Activated CD8-positive, alpha-beta memory T cell treated with anti-CD3 and anti-CD28 coated beads, Interleukin-2, amount 50 U/mL, for 4 hours (primary cell): ENCODE measurements around the gene FAT1.

Source experiments
- DNase-seq: peaks from one replicate; pipeline ENCODE4 v3.0.0-alpha.2; 2020

Gene FAT1

DNA sequence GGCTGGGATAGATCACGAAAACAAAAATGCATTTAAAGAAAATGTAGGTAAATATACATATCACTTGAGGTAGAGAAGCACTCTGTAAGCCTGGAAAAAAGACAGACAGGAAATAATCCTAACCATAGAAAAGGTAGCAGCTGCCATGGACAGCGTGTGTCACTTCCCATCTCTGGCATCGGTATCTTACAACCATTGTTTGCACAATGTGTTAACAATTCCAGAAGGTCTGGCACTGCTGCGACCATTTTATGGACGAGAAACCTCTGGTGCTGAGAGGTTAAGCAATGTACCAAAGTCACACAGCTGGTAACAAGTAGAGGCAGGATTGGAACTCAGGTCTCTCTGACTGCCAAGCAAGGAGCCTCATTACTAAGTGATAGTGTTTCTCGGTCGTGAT is 166.6 kb downstream of the FAT1 start:
- no peak for DNase-seq

DNA sequence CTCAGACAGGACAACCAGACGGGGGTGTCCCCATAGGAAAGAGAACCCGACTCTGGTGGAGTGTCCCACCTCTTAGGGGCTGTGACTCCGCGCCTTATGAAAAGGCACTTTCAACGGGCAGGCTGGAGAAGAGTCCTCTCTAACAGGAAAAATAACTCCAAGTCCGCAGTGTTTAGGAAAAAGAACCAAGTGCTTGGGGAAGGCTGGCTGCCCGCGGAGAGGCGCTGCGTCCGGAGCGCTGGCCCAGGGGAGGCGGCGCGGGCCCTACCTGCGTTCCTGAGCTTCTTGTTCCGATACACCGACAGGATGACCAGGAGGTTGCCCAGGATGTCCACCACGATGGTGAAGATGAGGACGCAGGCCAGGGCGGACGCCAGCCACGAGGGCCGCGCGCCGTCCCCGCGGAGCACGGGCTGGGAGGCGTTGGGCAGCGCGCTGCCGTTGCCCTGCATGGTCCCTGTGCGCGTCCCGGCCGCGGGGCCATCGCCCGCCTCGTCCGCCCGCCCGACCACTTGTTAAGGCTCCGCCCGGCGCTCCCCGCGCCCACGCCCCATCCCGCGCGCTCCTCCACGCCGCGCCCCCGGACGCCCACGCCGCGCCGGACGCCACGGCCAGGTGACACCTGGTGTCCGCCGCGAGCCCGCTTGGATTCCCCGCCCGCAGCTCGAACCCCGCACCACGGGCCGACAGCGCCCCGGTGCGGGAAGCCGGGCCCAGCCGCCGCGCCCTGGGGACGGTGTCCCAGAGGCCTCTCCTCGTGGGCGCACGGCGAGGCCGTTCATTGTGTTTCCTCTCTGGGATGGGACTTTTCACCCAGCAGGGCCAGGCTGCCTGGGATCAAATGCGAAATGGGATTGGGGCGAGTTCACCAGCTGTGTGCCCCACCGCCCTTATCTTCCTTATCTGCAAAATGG is 168.5 kb downstream of the FAT1 start, which contains the start of gene MTNR1A:
MTNR1A (minus strand) TSS at position 654 of the 914 bp plus-strand sequence; CDS start at position 452, 202 bp downstream.
- DNase-seq: no peak

DNA sequence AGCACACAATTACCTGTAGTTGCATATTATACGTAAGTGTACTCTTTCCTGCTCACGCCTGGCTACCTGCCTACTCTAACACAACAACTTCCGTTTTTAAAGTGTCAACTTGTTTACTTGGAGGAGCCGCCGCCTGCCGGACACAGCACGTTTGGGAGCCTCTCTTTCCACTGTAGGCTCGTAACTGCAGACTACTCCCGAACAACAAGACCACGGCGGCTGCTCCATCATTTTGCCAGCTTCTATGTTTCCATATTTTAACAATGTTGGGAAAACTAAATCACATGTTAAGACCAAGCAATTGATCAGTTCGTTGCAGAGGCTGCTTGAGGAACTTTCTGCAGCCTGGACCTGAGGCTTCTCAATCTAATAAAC is 169.1 kb downstream of the FAT1 start:
- DNase-seq: no peak

DNA sequence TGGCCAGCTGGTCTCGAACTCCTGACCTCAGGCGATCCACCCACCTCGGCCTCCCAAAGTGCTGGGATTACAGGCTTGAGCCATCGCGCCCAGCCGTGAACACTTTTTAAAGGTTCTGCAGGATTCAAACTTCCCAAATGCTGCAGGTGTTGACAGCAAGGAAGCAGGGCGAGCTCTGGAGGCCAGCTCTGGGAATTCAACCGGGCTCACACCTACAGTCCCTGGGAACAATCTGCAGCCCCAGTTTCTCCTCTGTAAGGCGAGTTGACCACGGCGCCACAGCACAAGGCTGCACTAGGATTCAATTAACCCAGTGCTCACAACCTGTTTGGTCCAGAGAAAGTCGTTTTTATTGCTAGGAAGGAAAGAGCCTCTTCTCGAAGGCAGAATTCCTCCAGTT is 169.9 kb downstream of the FAT1 start:
- no peak for DNase-seq

DNA sequence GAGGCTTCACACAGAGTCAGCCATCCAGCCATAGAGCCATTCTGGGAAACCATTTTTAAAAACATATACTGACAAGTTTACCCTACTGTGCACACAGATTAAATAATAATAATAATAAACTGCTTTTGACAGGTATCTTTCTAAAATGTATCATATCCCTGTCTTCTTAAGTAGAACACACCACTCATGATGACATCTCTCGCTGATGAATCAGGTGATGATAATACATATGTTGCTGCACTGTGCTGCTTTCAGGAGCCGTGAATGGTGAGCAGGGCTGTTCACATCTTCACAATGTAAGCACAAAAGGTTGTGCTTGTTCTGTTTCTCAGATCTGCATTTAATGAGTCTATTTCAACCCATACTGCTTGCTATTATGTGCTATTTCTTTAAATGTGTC is 171.8 kb downstream of the FAT1 start:
- no peak for DNase-seq

DNA sequence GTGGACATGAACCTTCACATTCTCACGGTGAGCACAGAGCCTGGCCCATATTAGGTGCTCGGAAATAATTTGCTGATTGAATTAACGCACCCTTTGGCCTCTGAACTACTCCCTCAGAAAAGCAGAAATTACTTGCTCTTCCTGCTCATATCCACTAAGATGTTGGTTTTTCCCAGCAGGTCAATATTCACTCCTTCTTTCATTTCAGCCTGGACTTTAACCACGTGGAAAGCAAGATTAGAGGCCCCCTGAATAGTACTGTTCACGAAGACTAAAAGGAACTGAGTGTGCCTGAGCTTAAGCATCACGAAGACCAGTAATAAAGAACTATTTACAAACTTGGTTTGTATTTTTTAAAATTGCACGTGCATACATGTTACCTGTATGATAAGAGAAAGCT is 178.2 kb downstream of the FAT1 start:
- DNase-seq: no peak

DNA sequence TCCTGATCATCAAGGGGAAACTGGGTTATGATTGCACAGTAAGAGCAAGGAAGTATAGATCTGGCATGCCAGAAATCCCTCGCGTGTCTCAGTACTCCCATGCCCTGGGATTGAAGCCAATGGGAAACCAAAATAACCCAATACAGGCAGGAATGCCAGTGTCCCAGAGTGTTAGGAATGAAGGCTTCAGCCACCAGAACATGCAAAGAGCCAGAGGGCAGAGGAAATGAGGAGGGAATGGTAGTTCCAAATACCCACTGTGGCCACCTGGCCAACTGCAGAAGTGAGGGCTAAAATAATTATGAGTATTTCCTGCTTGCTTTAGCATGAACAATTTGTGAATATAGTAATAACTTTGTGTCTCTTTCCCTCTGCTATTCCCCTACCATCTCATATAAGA is 180.4 kb downstream of the FAT1 start:
- no peak for DNase-seq

DNA sequence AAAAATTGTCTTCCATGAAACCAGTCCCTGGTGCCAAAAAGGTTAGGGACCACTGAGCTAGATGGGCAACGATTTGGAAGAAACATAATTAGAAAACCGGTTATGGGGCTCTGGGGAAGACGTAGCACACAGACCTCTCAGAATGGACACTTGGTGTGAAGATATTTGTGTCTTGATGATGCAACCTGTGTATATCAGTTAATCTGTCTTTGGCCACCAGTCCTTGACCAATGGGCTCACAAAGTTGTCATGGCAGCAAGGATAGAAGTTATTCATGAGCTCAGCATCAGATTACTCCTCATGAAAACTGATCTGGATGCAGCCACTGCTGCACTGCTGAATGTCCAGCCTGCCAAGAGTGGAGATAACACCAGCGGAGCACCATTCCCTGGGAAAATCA is 181.9 kb downstream of the FAT1 start:
- no peak for DNase-seq

DNA sequence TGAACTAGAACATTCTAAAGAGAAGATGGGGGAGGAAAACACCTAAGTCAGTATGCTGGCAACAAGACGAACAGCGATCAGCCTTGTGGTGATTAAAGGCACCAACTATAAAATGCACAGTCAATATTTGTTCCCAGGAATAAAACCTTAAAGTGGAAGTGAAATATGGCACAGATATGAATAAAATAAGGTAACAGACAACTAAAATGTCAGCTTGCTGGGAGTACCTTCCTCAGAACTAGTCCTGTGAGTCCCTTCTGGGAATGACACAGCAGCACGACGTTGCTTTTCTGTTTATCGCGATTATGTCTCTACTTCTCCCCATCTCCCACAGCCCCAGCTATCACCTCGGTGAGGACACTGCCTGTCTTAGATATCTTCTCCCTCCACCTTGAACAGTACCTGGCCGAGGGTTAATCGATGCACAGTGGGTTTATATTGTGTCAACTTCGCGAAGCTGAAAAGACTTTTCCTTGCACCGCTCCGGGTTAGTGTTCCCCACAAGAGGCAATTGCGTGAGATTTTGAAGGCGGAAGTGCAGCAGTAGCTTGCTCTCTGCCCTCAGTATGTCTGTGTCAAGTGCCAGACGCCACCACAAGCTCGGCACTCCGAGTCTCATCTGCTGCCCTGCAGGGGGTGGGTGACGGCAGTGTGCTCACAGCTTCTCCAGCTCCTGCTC is 185.7 kb downstream of the FAT1 start:
- no peak for DNase-seq
